ENCODE data around the gene TOMM20L.
A peak's percentile ranks its signal among the peaks of the same experiment; 100 is the strongest.

TOMM20L gene

GRCh38 chr14:58427281-58428117, 31.8 kb downstream of the TOMM20L start, which contains the start of the genes KIAA0586 and TIMM9:
KIAA0586 (plus strand) TSS chr14:58427719; CDS start chr14:58428265, 546 bp downstream.
TIMM9 (minus strand) TSS chr14:58427531; CDS start chr14:58411945, 15,586 bp downstream.
- peak; percentile 99 for DNase-seq

DNA sequence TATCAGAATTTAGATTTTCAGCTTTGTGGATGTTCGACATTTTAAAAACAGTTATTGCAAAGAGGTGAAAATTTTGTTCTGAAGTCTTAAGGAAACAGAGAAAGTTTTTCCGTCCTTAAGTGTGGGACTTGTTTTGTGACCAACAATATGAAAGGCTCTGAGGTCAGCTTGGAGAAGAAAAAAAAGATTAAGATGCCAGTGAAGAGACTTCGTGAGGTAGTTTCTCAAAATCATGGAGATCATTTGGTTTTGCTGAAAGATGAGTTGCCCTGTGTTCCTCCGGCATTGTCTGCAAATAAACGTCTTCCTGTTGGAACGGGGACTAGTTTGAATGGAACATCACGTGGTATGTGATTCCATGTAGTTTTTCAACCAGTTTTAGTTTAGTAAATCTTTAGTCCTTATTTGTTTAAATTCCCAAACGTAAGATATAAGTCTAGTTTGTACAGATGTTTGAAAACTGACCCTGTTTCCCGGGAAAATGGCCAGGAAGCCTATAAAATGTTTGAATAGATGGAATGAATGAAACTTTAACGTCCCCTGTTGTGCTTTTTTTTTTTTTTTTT, 32.5 kb downstream of the TOMM20L start:
- peak; percentile 61 for DNase-seq

DNA sequence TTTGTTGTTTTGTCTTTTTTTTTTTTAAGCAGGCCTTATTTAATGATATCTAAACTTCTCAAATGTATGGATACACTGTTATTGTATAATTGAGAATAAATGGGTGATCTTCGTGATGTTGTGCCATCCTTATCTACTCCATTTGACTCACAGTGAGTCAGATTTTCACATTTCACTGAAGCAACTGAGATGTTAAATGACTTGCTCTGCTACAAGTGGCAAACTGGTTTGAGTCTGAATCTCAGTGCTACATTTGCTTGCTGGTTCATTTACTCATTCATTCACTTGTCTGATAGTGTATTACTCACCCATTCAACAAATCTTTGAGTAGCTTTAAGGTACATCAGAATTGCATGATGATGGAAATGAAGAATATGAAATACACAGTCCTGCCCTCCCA, 34.4 kb downstream of the TOMM20L start:
- no peak for DNase-seq

DNA sequence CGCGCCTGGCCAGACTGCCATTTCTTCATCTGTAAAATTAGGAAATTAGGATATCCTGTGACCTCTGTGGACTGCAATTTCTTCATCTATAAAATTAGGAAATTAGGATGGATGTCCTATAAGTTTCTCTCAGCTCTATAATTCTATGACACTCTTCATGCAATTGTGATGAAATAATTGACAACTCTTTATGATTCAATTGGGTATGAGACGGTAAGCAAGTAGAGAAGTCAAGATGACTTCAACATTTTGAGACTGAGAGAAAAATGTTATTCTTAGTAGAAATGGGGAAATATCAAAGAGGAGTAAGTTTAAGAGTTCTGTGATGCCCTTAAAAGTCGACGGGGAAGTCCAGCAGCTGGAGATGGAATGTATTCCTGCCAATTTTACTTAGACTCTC, 43.7 kb downstream of the TOMM20L start:
- DNase-seq = no peak

GRCh38 chr14:58444627-58445026, 48.9 kb downstream of the TOMM20L start:
- no peak for DNase-seq

GRCh38 chr14:58455593-58456265, 60.0 kb downstream of the TOMM20L start:
- DNase-seq = no peak

Measured in DMS79 treated with DMSO at 0.1 percent for 48 hours (cell line).